Astrocyte of the spinal cord (primary cell): Measurements from ENCODE around the gene LMO1.

Experiments
- DNase-seq: peaks from one replicate; pipeline ENCODE4 v3.0.0; 2011; ENCODE audit warnings: low read depth, low spot score
- H3K4me3 ChIP-seq: 2 replicates; pipeline ENCODE4 v1.5.1; 2011; ENCODE audit warnings: low read depth, mild to moderate bottlenecking, low read length, moderate library complexity
- in situ Hi-C: cut with HindIII; loops from 2 replicates; pipeline ENCODE4 v1.10.0; 2017; ENCODE audit warnings: low sequenced_read_pairs
- TF ChIP-seq, protein P1 (sequence below): IDR thresholded peaks from 2 replicates; pipeline ENCODE4 v1.5.1; 2012; ENCODE audit warnings: low read depth, mild to moderate bottlenecking, low read length, inconsistent platforms

Gene LMO1

DNA sequence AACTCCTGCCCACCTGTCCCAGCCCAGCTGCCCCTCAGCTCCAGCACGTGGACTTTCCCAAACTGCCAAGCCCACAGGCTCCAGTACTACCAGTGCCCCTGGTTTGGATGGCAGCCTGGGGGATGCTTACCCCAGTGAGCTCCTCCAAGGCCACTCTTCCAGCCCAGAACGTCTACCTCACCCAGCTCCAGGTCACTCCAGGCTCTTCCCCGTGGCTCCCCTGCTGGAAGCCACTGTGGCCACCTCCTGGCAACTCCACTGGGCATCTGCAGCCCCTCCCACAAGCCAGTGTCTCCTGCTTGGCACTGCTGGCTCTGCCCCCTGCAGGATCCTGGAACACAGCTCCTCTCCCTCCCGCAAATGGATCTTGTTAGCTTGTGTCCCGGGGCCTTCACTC lies 29.3 kb downstream of the LMO1 start:
- H3K4me3 ChIP-seq, result no peak overlapping the region
- TF ChIP-seq, protein P1, sequence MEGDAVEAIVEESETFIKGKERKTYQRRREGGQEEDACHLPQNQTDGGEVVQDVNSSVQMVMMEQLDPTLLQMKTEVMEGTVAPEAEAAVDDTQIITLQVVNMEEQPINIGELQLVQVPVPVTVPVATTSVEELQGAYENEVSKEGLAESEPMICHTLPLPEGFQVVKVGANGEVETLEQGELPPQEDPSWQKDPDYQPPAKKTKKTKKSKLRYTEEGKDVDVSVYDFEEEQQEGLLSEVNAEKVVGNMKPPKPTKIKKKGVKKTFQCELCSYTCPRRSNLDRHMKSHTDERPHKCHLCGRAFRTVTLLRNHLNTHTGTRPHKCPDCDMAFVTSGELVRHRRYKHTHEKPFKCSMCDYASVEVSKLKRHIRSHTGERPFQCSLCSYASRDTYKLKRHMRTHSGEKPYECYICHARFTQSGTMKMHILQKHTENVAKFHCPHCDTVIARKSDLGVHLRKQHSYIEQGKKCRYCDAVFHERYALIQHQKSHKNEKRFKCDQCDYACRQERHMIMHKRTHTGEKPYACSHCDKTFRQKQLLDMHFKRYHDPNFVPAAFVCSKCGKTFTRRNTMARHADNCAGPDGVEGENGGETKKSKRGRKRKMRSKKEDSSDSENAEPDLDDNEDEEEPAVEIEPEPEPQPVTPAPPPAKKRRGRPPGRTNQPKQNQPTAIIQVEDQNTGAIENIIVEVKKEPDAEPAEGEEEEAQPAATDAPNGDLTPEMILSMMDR, result no peak
- in situ Hi-C loops, result no loop called here

DNA sequence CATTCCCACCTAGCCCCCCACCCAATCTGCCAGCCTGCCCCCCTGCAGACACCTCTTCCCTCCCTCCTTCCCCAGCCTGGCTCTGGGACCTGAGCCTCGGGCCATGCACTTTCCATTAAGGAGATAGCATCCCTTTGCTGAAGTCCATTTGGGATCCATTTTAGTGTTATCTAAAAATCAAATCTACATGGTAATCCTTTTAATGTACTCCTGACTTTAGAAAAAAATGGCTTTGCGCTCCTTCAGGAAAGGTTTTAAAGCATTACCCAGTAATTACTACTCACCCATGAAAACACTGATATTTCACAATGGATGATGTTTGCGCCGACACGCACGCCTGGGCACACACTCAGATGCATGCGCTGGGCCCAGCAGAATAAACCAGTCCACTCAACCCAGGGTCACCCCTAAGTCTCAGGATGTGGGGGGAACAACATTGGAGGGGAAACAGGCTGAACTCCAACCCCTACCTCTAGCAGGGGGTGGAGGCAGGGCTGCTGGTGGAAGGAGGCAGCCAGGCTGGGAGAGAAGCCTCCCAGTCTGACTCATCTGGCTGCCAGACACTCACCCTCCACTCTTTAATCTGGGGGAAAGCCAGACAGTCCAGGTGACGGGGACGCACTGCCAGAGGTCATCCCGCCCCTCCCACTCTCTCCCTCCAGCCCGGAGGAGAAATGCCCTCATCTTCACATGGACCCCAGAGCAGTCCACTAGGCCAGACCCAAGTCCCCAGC lies 29.8 kb downstream of the LMO1 start:
- H3K4me3 ChIP-seq, result no peak overlapping the region
- in situ Hi-C loops, result no loop called here
- TF ChIP-seq, protein P1, result no peak
- DNase-seq, result peak; percentile 17

More for the DNA sequence above, 29.3 kb downstream of the LMO1 start:
- DNase-seq, result no peak

DNA sequence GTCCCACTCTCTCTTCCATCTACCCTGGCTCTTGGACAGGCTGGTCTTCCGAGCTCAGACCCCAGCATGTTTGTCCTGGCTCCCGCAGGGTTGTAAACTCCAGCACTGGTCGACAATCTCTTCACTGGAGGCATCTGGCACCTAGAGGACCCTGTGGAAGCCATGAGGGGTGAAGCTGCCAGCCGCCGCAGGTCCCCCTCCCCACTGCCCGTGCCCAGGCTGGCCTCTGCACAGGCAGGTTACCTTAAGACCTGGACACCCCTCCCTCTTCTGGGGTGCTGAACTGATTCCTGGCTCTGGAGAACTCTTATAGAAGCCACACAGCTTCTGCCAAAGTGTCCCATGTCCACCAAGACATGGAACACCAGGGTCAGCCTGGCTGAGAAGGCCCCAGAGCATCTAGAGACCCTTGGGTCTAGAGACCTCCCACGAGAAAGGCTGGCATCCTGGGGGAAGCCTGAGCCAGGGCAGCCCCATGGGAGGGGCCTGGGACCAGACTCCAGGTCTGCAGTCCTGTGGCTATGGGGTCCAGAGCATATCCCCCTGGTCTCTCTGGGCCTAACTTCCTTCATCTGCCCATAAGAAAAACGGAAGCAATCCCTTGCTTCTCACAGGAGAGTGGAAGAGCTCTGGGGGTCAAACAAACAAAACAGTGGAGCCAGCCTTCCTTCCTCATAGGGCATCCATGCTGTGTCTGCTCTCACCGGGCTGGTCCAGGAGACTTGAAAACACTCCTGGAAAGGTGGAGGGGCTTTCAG lies 30.6 kb downstream of the LMO1 start:
- in situ Hi-C loops, result no loop called here
- DNase-seq, result no peak
- no peak overlapping the region for H3K4me3 ChIP-seq
- TF ChIP-seq, protein P1, result no peak

DNA sequence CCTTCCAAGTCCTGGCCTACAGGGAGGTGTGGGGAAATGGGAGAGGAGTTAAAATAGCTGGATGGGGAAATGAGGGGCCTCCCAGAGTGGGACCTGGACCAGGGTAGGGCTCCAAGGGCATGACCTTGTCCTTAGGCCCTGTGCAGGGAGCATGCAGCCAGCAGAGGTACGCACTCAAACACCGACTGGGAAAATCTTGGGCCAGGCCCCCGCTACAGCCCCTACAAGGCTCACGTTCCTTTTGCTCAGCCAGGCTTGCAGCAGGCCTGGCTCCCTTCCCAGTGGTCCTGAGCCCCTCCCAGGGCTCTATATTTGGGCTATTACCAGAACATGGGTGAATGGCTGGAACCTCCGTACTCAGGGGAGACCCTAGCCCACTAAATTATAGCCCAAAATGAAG lies 31.3 kb downstream of the LMO1 start:
- in situ Hi-C loops, result no loop called here

DNA sequence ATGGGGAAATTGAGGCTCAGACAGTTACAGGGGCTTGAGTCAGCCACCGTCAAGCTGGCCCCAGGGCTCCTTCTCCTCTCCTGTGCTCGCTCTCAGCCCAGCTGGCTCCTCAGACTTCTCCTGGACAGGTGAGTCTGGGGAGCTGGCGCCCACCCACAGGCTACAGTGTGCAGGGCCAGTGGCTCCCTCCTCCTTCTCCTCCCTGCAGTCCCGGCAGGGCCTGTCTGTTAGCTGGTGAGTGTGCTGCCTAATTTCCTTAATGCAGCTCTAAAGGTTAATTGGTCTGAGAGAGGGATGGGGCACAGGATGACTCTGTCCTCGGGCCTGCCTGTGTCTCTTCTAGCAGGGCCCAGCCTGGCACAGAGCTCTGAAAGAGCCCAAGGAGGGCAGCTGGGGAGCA lies 31.7 kb downstream of the LMO1 start:
- TF ChIP-seq, protein P1, result no peak
- H3K4me3 ChIP-seq, result no peak overlapping the region
- no peak for DNase-seq
- in situ Hi-C loops, result no loop called here

More for the DNA sequence above, 31.3 kb downstream of the LMO1 start:
- H3K4me3 ChIP-seq, result no peak overlapping the region
- TF ChIP-seq, protein P1, result no peak
- DNase-seq, result no peak

DNA sequence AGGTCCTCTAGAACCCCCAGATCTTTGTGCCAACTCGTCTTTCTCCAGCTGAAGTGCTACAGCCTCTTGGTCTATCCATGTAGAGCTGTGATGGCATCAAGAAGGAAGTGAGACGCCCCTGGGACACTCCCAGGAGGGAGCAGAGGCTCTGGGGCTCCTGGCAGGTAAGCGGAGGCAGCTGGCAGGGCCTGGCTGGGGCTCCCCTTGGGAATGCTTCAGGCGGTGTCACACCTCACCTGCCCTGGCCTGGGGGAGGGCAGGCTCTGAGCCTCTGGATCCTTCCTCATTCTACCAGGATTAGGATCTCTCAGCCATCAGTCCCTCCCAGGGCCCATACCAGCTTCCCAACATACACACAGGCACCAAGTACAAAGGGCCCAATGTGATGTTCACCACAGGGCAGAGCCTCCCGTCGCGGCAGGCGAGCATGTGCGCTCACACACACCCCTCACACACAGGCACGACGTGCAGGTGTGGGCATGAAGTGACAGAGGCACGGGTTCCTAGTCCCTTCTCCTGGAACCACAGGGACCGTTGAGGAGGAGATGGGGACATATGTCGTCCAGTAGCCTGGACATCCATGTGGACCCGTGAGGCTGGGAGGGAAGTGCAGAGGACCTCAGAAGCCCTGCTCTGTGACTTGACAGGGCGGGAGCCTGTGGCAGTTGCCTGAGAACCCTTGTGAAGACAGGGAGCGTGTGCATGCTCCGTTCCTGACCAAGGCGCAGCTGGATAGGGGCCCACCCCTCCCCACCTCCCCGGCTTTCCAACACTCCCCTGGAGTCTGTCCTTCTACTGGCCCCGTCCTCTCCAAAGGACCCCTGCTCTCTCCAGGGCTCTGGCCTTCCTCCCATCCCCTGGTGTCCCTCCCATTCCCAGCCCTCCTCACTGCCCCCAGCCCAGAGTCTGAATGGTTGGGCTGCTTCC lies 32.5 kb downstream of the LMO1 start:
- in situ Hi-C loops, result no loop called here
- no peak overlapping the region for H3K4me3 ChIP-seq
- no peak for DNase-seq
- TF ChIP-seq, protein P1, result no peak
